ENCODE results near the gene ARHGEF7. TPM values are rescaled to one million over a fixed set of nuclear protein-coding genes. Genes with fewer than 3 reads are reported as not detected.

The ARHGEF7 gene
- total RNA-seq, 1 donor from 2014 or later = 155 TPM

DNA sequence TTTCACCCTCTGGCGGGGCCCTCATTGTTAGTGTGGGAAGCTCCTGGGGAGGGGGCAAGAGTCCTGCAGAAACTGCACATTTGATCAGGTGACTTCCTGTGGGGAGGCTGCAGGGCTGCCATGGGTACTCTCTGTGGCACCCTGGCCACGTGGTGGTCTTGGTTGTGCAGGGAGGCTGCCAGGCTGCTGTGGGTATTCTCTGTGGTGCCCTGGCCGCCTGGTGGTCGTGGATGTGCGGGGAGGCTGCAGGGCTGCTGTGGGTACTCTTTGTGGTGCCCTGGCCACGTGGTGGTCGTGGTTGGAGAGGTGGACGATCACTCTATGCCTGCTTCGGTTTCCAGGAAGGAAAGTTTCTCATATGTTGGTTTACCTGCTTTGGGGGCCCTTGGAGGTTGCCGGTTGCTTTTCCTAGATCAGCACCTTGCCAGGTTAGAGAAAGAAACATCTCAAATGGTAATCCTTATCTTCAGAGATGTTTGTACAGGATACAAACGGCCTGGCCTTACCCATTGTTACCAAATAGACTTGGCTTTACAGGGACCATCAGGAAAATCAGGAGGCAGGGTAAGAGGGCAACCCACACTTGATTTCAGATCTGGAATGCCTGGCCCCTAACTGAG is 228.2 kb downstream of the ARHGEF7 start:
- no peak for DNase-seq (ENCODE audit: low read depth, low spot score)

- no peak for DNase-seq (ENCODE audit: low read depth, low spot score)
Measured at GRCh38 chr13:111344471-111345191, 229.5 kb downstream of the ARHGEF7 start.

DNA sequence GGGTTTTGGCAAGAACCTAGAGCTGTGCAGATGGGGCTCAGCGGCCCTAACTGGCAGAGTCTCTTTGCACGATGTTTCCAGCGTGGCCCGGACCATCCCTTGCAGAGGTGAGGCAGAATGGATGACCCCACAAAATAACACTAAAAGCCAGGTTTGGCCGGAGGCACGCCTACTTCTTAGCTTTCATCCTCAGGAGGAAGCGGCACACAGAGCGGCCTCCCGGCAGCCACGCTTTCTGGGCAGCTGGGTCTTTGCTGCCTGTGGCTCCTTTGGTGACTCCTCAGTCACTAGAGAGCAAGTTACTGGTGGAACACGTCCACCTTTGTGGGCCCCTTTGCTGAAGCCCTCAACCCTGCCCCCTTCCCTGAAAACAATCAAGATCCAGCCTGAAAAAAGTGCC is 230.6 kb downstream of the ARHGEF7 start:
- no peak for DNase-seq (ENCODE audit: low read depth, low spot score)

DNA sequence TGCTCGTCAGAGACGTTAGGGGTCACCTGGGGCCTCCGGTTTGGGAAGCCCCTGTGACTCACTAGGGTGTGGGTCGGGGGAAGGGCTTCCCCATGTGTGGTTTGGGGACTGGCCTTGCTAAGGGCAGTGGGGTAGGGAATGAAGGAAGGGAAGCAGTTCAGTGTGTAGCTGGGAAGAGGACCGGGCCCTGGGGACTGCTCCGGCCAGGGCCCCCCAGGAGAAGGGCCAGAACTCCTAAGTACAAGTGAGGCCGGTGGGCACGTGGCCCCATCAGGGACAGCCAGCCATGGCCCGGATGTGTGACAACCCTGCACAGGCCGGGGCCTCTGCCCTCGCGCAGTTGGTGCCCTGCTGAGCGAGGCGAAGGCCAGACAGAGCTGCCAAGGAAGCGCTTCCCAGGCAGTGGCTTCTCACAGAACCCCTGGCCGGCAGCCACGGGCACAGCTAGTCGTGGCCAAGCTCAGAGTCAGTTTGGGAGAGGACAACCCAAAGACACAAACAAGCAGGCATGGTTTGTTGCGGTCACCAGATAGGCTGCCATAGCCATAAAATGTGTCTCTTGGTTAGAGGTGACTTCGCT is 231.1 kb downstream of the ARHGEF7 start:
- DNase-seq (ENCODE audit: low read depth, low spot score) = no peak

GRCh38 chr13:111347438-111347837 is 232.3 kb downstream of the ARHGEF7 start:
- no peak for DNase-seq (ENCODE audit: low read depth, low spot score)

GRCh38 chr13:111353508-111353907 is 238.4 kb downstream of the ARHGEF7 start:
- no peak for DNase-seq (ENCODE audit: low read depth, low spot score)

GRCh38 chr13:111354789-111355188 is 239.7 kb downstream of the ARHGEF7 start:
- DNase-seq (ENCODE audit: low read depth, low spot score) = no peak

Other genes starting within 250 kb of the ARHGEF7 start
- 54.9 and 61.5 TPM in 2 replicates for gene ANKRD10, start 200.2 kb upstream of the ARHGEF7 start, total RNA-seq
- gene TEX29, start 205.3 kb downstream of the ARHGEF7 start, total RNA-seq = not detected in 2 replicates

Measured in pulmonary artery endothelial cell (primary cell).